Vagina (tissue), 2 donors: ENCODE results near the gene AGBL4. TPM values are rescaled to one million over a fixed set of nuclear protein-coding genes. Genes with fewer than 3 reads are reported as not detected.

Experiments
- DNase-seq, 2 donors: peaks; one replicate each; pipeline ENCODE4 v3.0.0-alpha.2; 2017; ENCODE audit errors: extremely low spot score in 2 of 2
- H3K27ac ChIP-seq: fragments of 200-600 bp; sonication (generic); one replicate; pipeline ENCODE4 v1.5.1; 2019
- H3K27me3 ChIP-seq: fragments of 200-600 bp; sonication (generic); one replicate; pipeline ENCODE4 v1.5.1; 2019
- H3K36me3 ChIP-seq, 2 donors: fragments of 200-600 bp; sonication (generic); one replicate each; pipeline ENCODE4 v1.5.1; 2017 to 2019
- H3K4me1 ChIP-seq: fragments of 200-600 bp; sonication (generic); one replicate; pipeline ENCODE4 v1.5.1; 2019
- H3K4me3 ChIP-seq, 2 donors: fragments of 200-600 bp; sonication (generic); 1 replicate in 1 of 2; 2 replicates in 1 of 2; pipeline ENCODE4 v1.5.1; 2016 to 2019
- H3K9me3 ChIP-seq: fragments of 200-600 bp; sonication (generic); one replicate; pipeline ENCODE4 v1.5.1; 2019
- POLR2A ChIP-seq, 2 donors: fragments of 450-650 bp; IDR thresholded peaks; one replicate each; pipeline ENCODE4 v1.6.1; 2017; ENCODE audit warnings: antibody characterized with exemption in 2 of 2, mild to moderate bottlenecking in 2 of 2, moderate library complexity in 2 of 2
- POLR2AphosphoS5 ChIP-seq, 2 donors: sonication (generic); formaldehyde crosslinking; IDR thresholded peaks; one replicate each; pipeline ENCODE4 v1.9.0; 2017; ENCODE audit warnings: antibody characterized with exemption in 2 of 2, mild to moderate bottlenecking in 2 of 2, low read depth in 1 of 2; ENCODE audit not compliant: insufficient read depth in 1 of 2
- intact Hi-C: fragments of 100-400 bp; cut with DNase I; formaldehyde crosslinking; loops from one replicate; pipeline ENCODE4 v1.15.1; 2023
- total RNA-seq: library from RNA; depleted of rRNA; stranded (reverse); fragments of >200 nt; gene quantifications from one replicate; pipeline ENCODE4 v1.2.3, GENCODE V29; 2016
- TF ChIP-seq, protein P1 (sequence below), 3 experiments: fragments of 450-650 bp in 2 of 3; fragments of 200-600 bp in 1 of 3; sonication (generic) in 1 of 3; IDR thresholded peaks; one replicate each; pipeline ENCODE4 v1.5.1; 2017 to 2019; ENCODE audit warnings: antibody characterized with exemption in 3 of 3, mild to moderate bottlenecking in 2 of 3, moderate library complexity in 2 of 3

AGBL4 gene
- total RNA-seq, 1 donor from 2014 or later, result not detected

DNA sequence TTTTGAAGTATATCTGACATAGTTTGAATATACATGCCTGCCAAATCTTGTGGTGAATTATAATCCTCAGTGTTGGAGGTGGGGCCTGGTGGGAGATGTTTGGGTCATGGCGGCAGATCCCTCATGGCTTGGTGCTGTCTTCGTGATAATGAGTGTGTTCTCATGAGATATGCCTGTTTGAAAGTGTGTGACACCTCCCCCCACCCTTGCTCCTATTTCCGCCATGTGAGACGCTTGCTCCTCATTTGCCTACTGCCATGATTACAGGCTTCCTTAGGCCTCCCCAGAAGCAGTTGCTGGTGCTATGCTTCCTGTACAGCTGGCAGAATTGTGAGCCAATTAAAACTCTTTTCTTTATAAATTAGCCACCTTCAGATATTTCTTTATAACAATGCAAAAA, 810.5 kb downstream of the AGBL4 start:
- DNase-seq, result no peak
- Histone ChIP-seq H3K4me3 (no peak overlapping the region), H3K36me3 (no peaks in the 10 kb centered on the region), H3K4me1 (no peaks in the 10 kb centered on the region), H3K9me3 (no peaks in the 10 kb centered on the region), H3K27me3 (no peaks in the 10 kb centered on the region), H3K27ac (no peak overlapping the region)
- intact Hi-C loops, result no loop called here
- TF ChIP-seq POLR2AphosphoS5 (IDR thresholded peaks at IDR 0.05; ENCODE audit: insufficient read depth in 1 of 2, low read depth in 1 of 2) (no peak), POLR2A (IDR thresholded peaks at IDR 0.05) (no peak)
- TF ChIP-seq, protein P1, sequence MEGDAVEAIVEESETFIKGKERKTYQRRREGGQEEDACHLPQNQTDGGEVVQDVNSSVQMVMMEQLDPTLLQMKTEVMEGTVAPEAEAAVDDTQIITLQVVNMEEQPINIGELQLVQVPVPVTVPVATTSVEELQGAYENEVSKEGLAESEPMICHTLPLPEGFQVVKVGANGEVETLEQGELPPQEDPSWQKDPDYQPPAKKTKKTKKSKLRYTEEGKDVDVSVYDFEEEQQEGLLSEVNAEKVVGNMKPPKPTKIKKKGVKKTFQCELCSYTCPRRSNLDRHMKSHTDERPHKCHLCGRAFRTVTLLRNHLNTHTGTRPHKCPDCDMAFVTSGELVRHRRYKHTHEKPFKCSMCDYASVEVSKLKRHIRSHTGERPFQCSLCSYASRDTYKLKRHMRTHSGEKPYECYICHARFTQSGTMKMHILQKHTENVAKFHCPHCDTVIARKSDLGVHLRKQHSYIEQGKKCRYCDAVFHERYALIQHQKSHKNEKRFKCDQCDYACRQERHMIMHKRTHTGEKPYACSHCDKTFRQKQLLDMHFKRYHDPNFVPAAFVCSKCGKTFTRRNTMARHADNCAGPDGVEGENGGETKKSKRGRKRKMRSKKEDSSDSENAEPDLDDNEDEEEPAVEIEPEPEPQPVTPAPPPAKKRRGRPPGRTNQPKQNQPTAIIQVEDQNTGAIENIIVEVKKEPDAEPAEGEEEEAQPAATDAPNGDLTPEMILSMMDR (IDR thresholded peaks at IDR 0.05), result no peak

DNA sequence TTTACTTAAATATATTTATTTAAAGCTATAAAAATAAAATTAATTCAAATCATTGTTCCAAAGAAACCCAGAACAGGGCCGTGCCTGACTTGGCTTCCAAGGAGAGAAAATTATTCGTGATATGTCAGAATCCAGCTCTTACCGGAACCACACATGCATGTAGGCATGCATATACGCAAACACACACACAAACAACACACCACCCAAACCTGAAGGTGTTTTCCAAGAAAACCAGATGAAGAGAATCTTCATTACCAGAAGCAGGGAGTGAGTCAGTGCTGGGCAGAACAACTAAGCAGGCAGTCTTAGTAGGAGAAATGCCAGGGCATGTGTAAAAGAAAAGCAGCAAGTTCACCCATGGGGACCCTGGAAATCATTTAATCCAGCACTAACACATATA, 815.0 kb downstream of the AGBL4 start:
- Histone ChIP-seq H3K4me3 (no peak overlapping the region), H3K27me3 (no peaks in the 10 kb centered on the region), H3K4me1 (no peaks in the 10 kb centered on the region), H3K9me3 (no peaks in the 10 kb centered on the region), H3K36me3 (no peaks in the 10 kb centered on the region), H3K27ac (no peak overlapping the region)
- DNase-seq, result no peak
- intact Hi-C loops, result no loop called here
- TF ChIP-seq, protein P1 (IDR thresholded peaks at IDR 0.05), result no peak
- TF ChIP-seq POLR2AphosphoS5 (IDR thresholded peaks at IDR 0.05; ENCODE audit: insufficient read depth in 1 of 2, low read depth in 1 of 2), result no peak
- no peak for TF ChIP-seq POLR2A (IDR thresholded peaks at IDR 0.05)

DNA sequence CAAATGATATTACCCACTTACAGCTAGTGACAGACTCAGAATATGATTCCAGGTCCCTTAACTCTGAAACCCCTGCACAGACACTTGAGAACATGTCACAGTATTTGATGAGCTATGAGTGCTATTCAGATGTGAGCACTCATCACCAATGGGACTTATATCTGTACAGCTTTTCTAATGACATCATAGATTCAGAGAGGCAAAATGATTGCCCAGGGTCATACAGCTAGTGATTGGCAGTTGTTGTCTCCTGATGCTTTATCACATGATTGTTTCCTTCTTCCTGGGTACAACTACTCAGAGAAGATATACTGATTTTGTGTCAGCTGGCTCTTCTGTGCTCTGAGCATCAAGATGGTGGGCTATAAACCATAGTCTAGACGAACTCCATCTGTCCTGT, 819.0 kb downstream of the AGBL4 start:
- DNase-seq, result no peak
- no peak overlapping the region for H3K27ac ChIP-seq
- H3K36me3 ChIP-seq, result no peaks in the 10 kb centered on the region
- H3K9me3 ChIP-seq, result no peaks in the 10 kb centered on the region
- intact Hi-C loops, result no loop called here
- no peaks in the 10 kb centered on the region for H3K4me1 ChIP-seq
- TF ChIP-seq POLR2AphosphoS5 (IDR thresholded peaks at IDR 0.05; ENCODE audit: insufficient read depth in 1 of 2, low read depth in 1 of 2) (no peak), POLR2A (IDR thresholded peaks at IDR 0.05) (no peak)
- TF ChIP-seq, protein P1 (IDR thresholded peaks at IDR 0.05), result no peak
- no peak overlapping the region for H3K4me3 ChIP-seq
- H3K27me3 ChIP-seq, result no peaks in the 10 kb centered on the region

DNA sequence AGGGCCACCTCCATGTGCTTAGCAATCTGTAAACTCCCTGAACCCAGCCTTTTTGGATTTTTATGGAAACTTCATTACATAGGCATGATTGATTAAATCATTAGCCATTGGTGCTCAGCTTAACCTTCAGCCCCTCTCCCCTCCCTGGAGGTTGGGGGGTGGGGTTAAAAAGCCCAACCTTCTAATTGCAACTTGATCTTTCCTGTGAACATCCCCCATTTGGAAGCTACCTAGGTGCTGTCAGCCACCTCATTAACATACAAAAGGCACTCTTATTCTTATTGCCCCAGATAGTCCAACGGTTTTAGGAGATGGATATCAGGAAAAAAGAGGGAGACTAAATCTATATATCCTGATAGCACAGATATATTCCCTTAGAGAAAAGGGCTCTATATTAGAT, 823.0 kb downstream of the AGBL4 start:
- H3K27me3 ChIP-seq, result no peaks in the 10 kb centered on the region
- TF ChIP-seq POLR2A (IDR thresholded peaks at IDR 0.05), result no peak
- TF ChIP-seq POLR2AphosphoS5 (IDR thresholded peaks at IDR 0.05; ENCODE audit: insufficient read depth in 1 of 2, low read depth in 1 of 2), result no peak
- TF ChIP-seq, protein P1 (IDR thresholded peaks at IDR 0.05), result no peak
- no peak for DNase-seq
- no peaks in the 10 kb centered on the region for H3K9me3 ChIP-seq
- no peak overlapping the region for H3K4me3 ChIP-seq
- intact Hi-C loops, result no loop called here
- no peak overlapping the region for H3K27ac ChIP-seq
- H3K4me1 ChIP-seq, result no peaks in the 10 kb centered on the region
- H3K36me3 ChIP-seq, result no peaks in the 10 kb centered on the region

DNA sequence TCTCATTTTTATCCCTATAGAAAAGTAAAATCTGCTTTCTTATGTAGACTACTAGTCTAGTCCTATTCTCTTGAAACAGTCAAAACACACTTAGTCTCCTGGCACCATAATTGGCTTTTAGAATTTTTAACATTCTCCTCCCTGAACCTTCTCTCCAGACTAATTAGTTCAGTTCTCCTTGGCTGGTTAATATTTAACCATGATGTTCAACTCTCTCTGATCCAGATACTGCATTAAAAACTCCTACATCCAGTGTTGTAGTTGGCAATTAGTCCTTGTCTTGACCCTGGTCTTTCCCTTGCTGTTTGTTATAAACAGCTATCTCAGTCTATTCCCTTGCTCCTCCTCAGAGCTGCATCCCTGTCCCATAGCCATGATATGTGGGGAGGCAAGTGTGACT, 824.2 kb downstream of the AGBL4 start:
- Histone ChIP-seq H3K36me3 (no peaks in the 10 kb centered on the region), H3K9me3 (no peaks in the 10 kb centered on the region), H3K4me3 (no peak overlapping the region), H3K4me1 (no peaks in the 10 kb centered on the region), H3K27ac (no peak overlapping the region), H3K27me3 (no peaks in the 10 kb centered on the region)
- TF ChIP-seq POLR2A (IDR thresholded peaks at IDR 0.05) (no peak), POLR2AphosphoS5 (IDR thresholded peaks at IDR 0.05; ENCODE audit: insufficient read depth in 1 of 2, low read depth in 1 of 2) (no peak)
- TF ChIP-seq, protein P1 (IDR thresholded peaks at IDR 0.05), result no peak
- intact Hi-C loops, result no loop called here
- no peak for DNase-seq
